ENCODE measurements around the gene TMEM192.
"Not testable (repeated sequence)": the region's sequence is repeated elsewhere in the genome, so short reads cannot be mapped to it uniquely, and the experiment has no call there.

The TMEM192 gene

GRCh38 chr4:165048170-165048569 is 64.5 kb downstream of the TMEM192 start:
- DNase-seq (ENCODE audit: low read depth), result no peak
- TF ChIP-seq CTCF (conservative IDR thresholded peaks at IDR 0.05; ENCODE audit: low read depth, low read length), result no peak
- H3K4me3 ChIP-seq (ENCODE audit: low read length), result no peak overlapping the region

- no peak for DNase-seq (ENCODE audit: low read depth)
- no peak for TF ChIP-seq CTCF (conservative IDR thresholded peaks at IDR 0.05; ENCODE audit: low read depth, low read length)
- H3K4me3 ChIP-seq (ENCODE audit: low read length), result no peak within 1 kb of the TSS
These were observed 81.0 kb downstream of the TMEM192 start, which contains the start of gene TRIM60 for GRCh38 chr4:165031436-165032211. TRIM60 (plus strand) TSS chr4:165031999; CDS start chr4:165040073, 8,074 bp downstream.

- no peak for TF ChIP-seq CTCF (conservative IDR thresholded peaks at IDR 0.05; ENCODE audit: low read depth, low read length)
- no peak overlapping the region for H3K4me3 ChIP-seq (ENCODE audit: low read length)
- no peak for DNase-seq (ENCODE audit: low read depth)
These were observed 84.8 kb downstream of the TMEM192 start for GRCh38 chr4:165027762-165028402.

GRCh38 chr4:165025782-165026181 is 86.9 kb downstream of the TMEM192 start:
- H3K4me3 ChIP-seq (ENCODE audit: low read length); DNase-seq (ENCODE audit: low read depth): not testable (repeated sequence)
